GDM1 (cell line): Measurements from ENCODE around the gene MCF2L2.

Source experiments
- DNase-seq: peaks from one replicate; lab custom pipeline; 2025; lab: John Stamatoyannopoulos, UW

MCF2L2 gene

GRCh38 chr3:183327343-183327742 lies 101.1 kb downstream of the MCF2L2 start:
- no peak for DNase-seq

GRCh38 chr3:183324083-183324482 lies 104.3 kb downstream of the MCF2L2 start:
- DNase-seq, result no peak

- no peak for DNase-seq
These were observed 109.0 kb downstream of the MCF2L2 start for GRCh38 chr3:183319371-183319770.

GRCh38 chr3:183318877-183319276 lies 109.5 kb downstream of the MCF2L2 start:
- no peak for DNase-seq

- DNase-seq, result no peak
These were observed 110.2 kb downstream of the MCF2L2 start for GRCh38 chr3:183317886-183318865.

GRCh38 chr3:183317271-183317670 lies 111.1 kb downstream of the MCF2L2 start:
- DNase-seq, result no peak

GRCh38 chr3:183315739-183316138 lies 112.7 kb downstream of the MCF2L2 start:
- DNase-seq, result no peak

- no peak for DNase-seq
These were observed 114.7 kb downstream of the MCF2L2 start for GRCh38 chr3:183313764-183314163.

GRCh38 chr3:183313351-183313750 lies 115.1 kb downstream of the MCF2L2 start:
- no peak for DNase-seq

- DNase-seq, result no peak
These were observed 116.0 kb downstream of the MCF2L2 start for GRCh38 chr3:183312433-183312832.

- DNase-seq, result no peak
These were observed 117.5 kb downstream of the MCF2L2 start for GRCh38 chr3:183310936-183311335.

- DNase-seq, result no peak
These were observed 119.1 kb downstream of the MCF2L2 start for GRCh38 chr3:183309276-183309675.

- DNase-seq, result no peak
These were observed 119.7 kb downstream of the MCF2L2 start for GRCh38 chr3:183308751-183309150.

- DNase-seq, result no peak
These were observed 120.7 kb downstream of the MCF2L2 start for GRCh38 chr3:183307749-183308148.

GRCh38 chr3:183306798-183307671 lies 121.4 kb downstream of the MCF2L2 start:
- DNase-seq, result peak; percentile 84

GRCh38 chr3:183303690-183304089 lies 124.7 kb downstream of the MCF2L2 start:
- DNase-seq, result no peak

GRCh38 chr3:183301937-183302580 lies 126.4 kb downstream of the MCF2L2 start:
- peak; percentile 18 for DNase-seq

- DNase-seq, result no peak
These were observed 127.3 kb downstream of the MCF2L2 start for GRCh38 chr3:183300996-183301562.

GRCh38 chr3:183299976-183300375 lies 128.4 kb downstream of the MCF2L2 start:
- no peak for DNase-seq

- DNase-seq, result peak; percentile 52
These were observed 129.7 kb downstream of the MCF2L2 start for GRCh38 chr3:183298701-183299153.

- no peak for DNase-seq
These were observed 131.5 kb downstream of the MCF2L2 start for GRCh38 chr3:183296944-183297343.

- DNase-seq, result no peak
These were observed 133.2 kb downstream of the MCF2L2 start for GRCh38 chr3:183295211-183295610.
